ENCODE data around the gene FAM168A.

- no peak for TF ChIP-seq POLR2A (IDR thresholded peaks at IDR 0.05)
- no peak for TF ChIP-seq CTCF (IDR thresholded peaks at IDR 0.05)
- TF ChIP-seq POLR2AphosphoS5 (IDR thresholded peaks at IDR 0.05; ENCODE audit: insufficient read depth in 1 of 2, low read depth in 1 of 2): no peak
Observed at GRCh38 chr11:73637012-73637411, 39.1 kb upstream of the FAM168A start.
